HG03571 (cell line): ENCODE measurements around the gene COQ7.
A peak's percentile ranks its signal among the peaks of the same experiment; 100 is the strongest.

Experiments
- ATAC-seq: cut with Tn5 transposase; IDR thresholded peaks from one replicate; pipeline ENCODE4 v1.9.1; 2021; ENCODE audit not compliant: unreplicated experiment

Gene COQ7

GRCh38 chr16:19110537-19111360 lies 43.3 kb downstream of the COQ7 start:
- no peak for ATAC-seq

- no peak for ATAC-seq
Observed at GRCh38 chr16:19112099-19112407, 44.6 kb downstream of the COQ7 start.

GRCh38 chr16:19113577-19114358 lies 46.4 kb downstream of the COQ7 start, which contains the start of gene ITPRIPL2:
Gene ITPRIPL2, plus strand, starts transcription at chr16:19113964. Its CDS starts 498 bp downstream, at chr16:19114462.
- ATAC-seq: peak; percentile 38

GRCh38 chr16:19114359-19115147 lies 47.1 kb downstream of the COQ7 start:
- peak; percentile 29 for ATAC-seq

- ATAC-seq: no peak
Observed at GRCh38 chr16:19115148-19116021, 48.0 kb downstream of the COQ7 start.

GRCh38 chr16:19116711-19117449 lies 49.5 kb downstream of the COQ7 start:
- ATAC-seq: no peak

GRCh38 chr16:19118938-19119431 lies 51.6 kb downstream of the COQ7 start:
- ATAC-seq: no peak

- no peak for ATAC-seq
Observed at GRCh38 chr16:19119564-19119963, 52.1 kb downstream of the COQ7 start.

- ATAC-seq: no peak
Observed at GRCh38 chr16:19123535-19124178, 56.2 kb downstream of the COQ7 start.

GRCh38 chr16:19126300-19126699 lies 58.9 kb downstream of the COQ7 start:
- no peak for ATAC-seq

GRCh38 chr16:19127205-19127604 lies 59.8 kb downstream of the COQ7 start:
- ATAC-seq: no peak

GRCh38 chr16:19127674-19128131 lies 60.3 kb downstream of the COQ7 start:
- ATAC-seq: no peak

- ATAC-seq: no peak
Observed at GRCh38 chr16:19128454-19129200, 61.2 kb downstream of the COQ7 start.
